DOHH2 (cell line): Measurements from ENCODE around the gene WDR91.

Experiments
- CTCF ChIP-seq: fragments of 200-600 bp; sonication (generic); IDR thresholded peaks from one replicate; pipeline ENCODE4 v1.5.1; 2014; ENCODE audit warnings: antibody characterized with exemption, mild to moderate bottlenecking, low read depth, low read length; ENCODE audit not compliant: poor library complexity, severe bottlenecking
- EZH2phosphoT487 ChIP-seq: fragments of 200-600 bp; sonication (generic); IDR thresholded peaks from 2 replicates; pipeline ENCODE4 v1.6.1; 2017; ENCODE audit warnings: borderline replicate concordance, mild to moderate bottlenecking, antibody characterized with exemption, low read length, moderate library complexity, mixed read lengths

GRCh38 chr7:135205850-135206249, 5.5 kb downstream of the WDR91 start:
- TF ChIP-seq CTCF = no peak
- TF ChIP-seq EZH2phosphoT487 = no peak
